HepG2 (cell line): ENCODE data around the gene SIRT5. TPM values are rescaled to one million over a fixed set of nuclear protein-coding genes. Genes with fewer than 3 reads are reported as not detected.

Source experiments
- ATM ChIP-seq: fragments of 450-650 bp; IDR thresholded peaks from 2 replicates; pipeline ENCODE4 v1.7.1; 2017; ENCODE audit warnings: mild to moderate bottlenecking, borderline replicate concordance
- CEBPG ChIP-seq: IDR thresholded peaks from 2 replicates; pipeline ENCODE4 v1.6.1; 2016
- GFI1 ChIP-seq: sonication (generic); formaldehyde crosslinking; IDR thresholded peaks from 2 replicates; pipeline ENCODE4 v1.5.0; 2020; ENCODE audit warnings: missing genetic modification reagents, mild to moderate bottlenecking, borderline replicate concordance
- GTF3A ChIP-seq: sonication (generic); formaldehyde crosslinking; conservative IDR thresholded peaks from 2 replicates; pipeline ENCODE4 v1.4.0; 2020; ENCODE audit warnings: mild to moderate bottlenecking, missing genetic modification reagents
- HES4 ChIP-seq: sonication (generic); formaldehyde crosslinking; IDR thresholded peaks from 2 replicates; pipeline ENCODE4 v1.9.0; 2021; ENCODE audit warnings: mild to moderate bottlenecking, missing genetic modification reagents, borderline replicate concordance
- KLF12 ChIP-seq: sonication (generic); formaldehyde crosslinking; IDR thresholded peaks from 2 replicates; pipeline ENCODE4 v1.4.0; 2020; ENCODE audit warnings: missing genetic modification reagents, borderline replicate concordance
- KLF15 ChIP-seq: sonication (generic); formaldehyde crosslinking; IDR thresholded peaks from 2 replicates; pipeline ENCODE4 v1.8.1; 2023; ENCODE audit warnings: borderline replicate concordance, mild to moderate bottlenecking, inconsistent platforms, missing genetic modification reagents, mixed read lengths
- MED13 ChIP-seq: sonication (generic); formaldehyde crosslinking; IDR thresholded peaks from 2 replicates; pipeline ENCODE4 v1.5.0; 2020; ENCODE audit warnings: missing genetic modification reagents
- PHF20 ChIP-seq: sonication (generic); formaldehyde crosslinking; IDR thresholded peaks from 2 replicates; pipeline ENCODE4 v1.5.0; 2020; ENCODE audit warnings: mild to moderate bottlenecking, missing genetic modification reagents
- PRPF4 ChIP-seq: fragments of 200-400 bp; formaldehyde crosslinking; IDR thresholded peaks from 2 replicates; pipeline ENCODE4 v1.6.1; 2016; ENCODE audit warnings: low read length, low read depth; ENCODE audit not compliant: poor library complexity, severe bottlenecking
- SIN3B ChIP-seq: fragments of 150-350 bp; IDR thresholded peaks from 2 replicates; pipeline ENCODE4 v1.6.1; 2014; ENCODE audit warnings: low read length
- ZBTB20 ChIP-seq: sonication (generic); formaldehyde crosslinking; IDR thresholded peaks from 2 replicates; pipeline ENCODE4 v1.8.1; 2023; ENCODE audit warnings: missing genetic modification reagents, low read depth, mild to moderate bottlenecking, borderline replicate concordance
- ZNF251 ChIP-seq: sonication (generic); formaldehyde crosslinking; IDR thresholded peaks from 2 replicates; pipeline ENCODE4 v1.9.0; 2021; ENCODE audit warnings: mild to moderate bottlenecking, missing genetic modification reagents
- ZNF335 ChIP-seq: sonication (generic); formaldehyde crosslinking; IDR thresholded peaks from 2 replicates; pipeline ENCODE4 v1.4.0; 2020; ENCODE audit warnings: missing genetic modification reagents
- ZNF567 ChIP-seq: sonication (generic); formaldehyde crosslinking; IDR thresholded peaks from 2 replicates; pipeline ENCODE4 v1.8.1; 2023; ENCODE audit warnings: mild to moderate bottlenecking, missing genetic modification reagents, borderline replicate concordance
- ZNF839 ChIP-seq: sonication (generic); formaldehyde crosslinking; IDR thresholded peaks from 2 replicates; pipeline ENCODE4 v1.4.0; 2020; ENCODE audit warnings: missing genetic modification reagents, mild to moderate bottlenecking, borderline replicate concordance
- ZNF878 ChIP-seq: sonication (generic); formaldehyde crosslinking; IDR thresholded peaks from 2 replicates; pipeline ENCODE4 v1.8.1; 2023; ENCODE audit warnings: mild to moderate bottlenecking, missing genetic modification reagents, moderate library complexity
- polyA plus RNA-seq, 8 experiments: library from polyadenylated mRNA; depleted of rRNA in 3 of 8; stranded (reverse) in 7 of 8; unstranded in 1 of 8; fragments of >200 nt; fragmentation: Illumina TruSeq in 4 of 8; extraction: Trizol in 4 of 8; gene quantifications; 2 replicates each; pipeline versions ENCODE4 v1.2.1 to v1.2.3, GENCODE V29; 2011 to 2016; ENCODE audit warnings: low read depth in 4 of 8, missing spikeins in 1 of 8, mixed read lengths in 1 of 8; ENCODE audit not compliant: insufficient read depth in 1 of 8
- total RNA-seq, 5 experiments: library from RNA; depleted of rRNA; stranded (reverse); fragments of >200 nt; fragmentation: Illumina TruSeq; extraction: Trizol; gene quantifications; 2 replicates each; pipeline ENCODE4 v1.2.3, GENCODE V29; 2016; ENCODE audit warnings: low read depth in 1 of 5
- TF ChIP-seq, protein P1 (sequence below), 2 experiments: sonication (generic) in 1 of 2; formaldehyde crosslinking in 1 of 2; IDR thresholded peaks; 2 replicates each; pipeline versions ENCODE4 v1.5.1 to v1.6.1; 2011 to 2020; ENCODE audit warnings: borderline replicate concordance in 1 of 2, low read depth in 1 of 2, low read length in 1 of 2, mild to moderate bottlenecking in 1 of 2, missing genetic modification reagents in 1 of 2, moderate library complexity in 1 of 2
- TF ChIP-seq, protein P2 (sequence below): sonication (generic); formaldehyde crosslinking; IDR thresholded peaks from 2 replicates; pipeline ENCODE4 v1.8.1; 2023; ENCODE audit warnings: mild to moderate bottlenecking, missing genetic modification reagents
- TF ChIP-seq, protein P3 (sequence below), 2 experiments: fragments of 450-650 bp in 1 of 2; sonication (generic) in 1 of 2; formaldehyde crosslinking; IDR thresholded peaks; 2 replicates each; pipeline versions ENCODE4 v1.5.0 to v1.8.0; 2020 to 2022; ENCODE audit warnings: mild to moderate bottlenecking in 1 of 2, missing genetic modification reagents in 1 of 2
- TF ChIP-seq, protein P4 (sequence below): fragments of 450-650 bp; IDR thresholded peaks from 2 replicates; pipeline ENCODE4 v1.6.1; 2017; ENCODE audit warnings: mild to moderate bottlenecking

SIRT5 gene
- total and polyA plus RNA-seq, 2 of the 13 experiments (the other 11 are each of a cell fraction or from before 2014, with no cell fraction given), result 14.1 to 16.6 TPM

DNA sequence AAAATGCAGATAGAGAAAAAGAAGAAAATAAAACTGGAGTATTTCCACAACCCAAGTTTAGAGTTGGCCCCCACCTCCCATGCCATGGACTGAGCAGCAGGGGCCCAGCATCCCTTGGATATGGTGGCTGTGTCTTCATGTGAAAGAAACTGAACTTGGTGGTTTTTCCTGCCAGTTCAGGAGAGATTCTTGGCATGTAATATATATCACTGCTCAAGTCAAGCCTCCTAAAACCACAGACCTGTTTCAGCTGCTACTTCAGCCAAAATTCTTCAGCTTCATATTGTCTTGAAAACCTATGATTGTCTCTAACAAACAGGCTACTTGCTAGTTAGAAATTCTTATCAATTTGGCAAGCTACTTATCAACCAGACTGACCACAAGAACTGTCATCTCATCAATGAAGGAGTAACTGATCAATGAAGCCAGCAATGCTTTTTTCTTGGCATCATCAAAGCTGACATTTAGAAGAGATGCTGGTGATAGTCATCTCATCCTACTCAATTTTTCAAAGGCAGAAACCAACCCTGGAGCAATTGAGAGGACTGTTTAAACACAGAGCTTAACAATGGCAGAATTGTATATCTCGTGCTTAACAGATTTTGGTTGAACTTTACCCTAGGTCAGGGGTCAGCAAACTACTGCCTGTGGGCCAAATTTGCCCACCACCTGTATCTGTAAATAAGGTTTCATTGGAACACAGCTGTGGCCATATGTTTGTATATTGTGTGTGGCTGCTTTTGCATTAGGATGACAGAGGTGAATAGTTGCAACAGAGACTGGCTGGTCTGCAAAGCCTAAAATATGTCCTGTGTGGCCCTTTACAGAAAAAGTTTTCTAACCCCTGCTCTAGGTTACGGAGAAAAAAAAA lies 30.4 kb downstream of the SIRT5 start (continued):
- TF ChIP-seq, protein P1, sequence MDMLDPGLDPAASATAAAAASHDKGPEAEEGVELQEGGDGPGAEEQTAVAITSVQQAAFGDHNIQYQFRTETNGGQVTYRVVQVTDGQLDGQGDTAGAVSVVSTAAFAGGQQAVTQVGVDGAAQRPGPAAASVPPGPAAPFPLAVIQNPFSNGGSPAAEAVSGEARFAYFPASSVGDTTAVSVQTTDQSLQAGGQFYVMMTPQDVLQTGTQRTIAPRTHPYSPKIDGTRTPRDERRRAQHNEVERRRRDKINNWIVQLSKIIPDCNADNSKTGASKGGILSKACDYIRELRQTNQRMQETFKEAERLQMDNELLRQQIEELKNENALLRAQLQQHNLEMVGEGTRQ (IDR thresholded peaks at IDR 0.05; ENCODE audit: low read depth, low read length), result no peak
- TF ChIP-seq, protein P1 (CRISPR knock-in tag; IDR thresholded peaks at IDR 0.05; ENCODE audit: borderline replicate concordance), result no peak
- TF ChIP-seq ZBTB20, result peak; percentile 88
- no peak for TF ChIP-seq ZNF839 (CRISPR knock-in tag)
- no peak for TF ChIP-seq ZNF251
- TF ChIP-seq, protein P2, sequence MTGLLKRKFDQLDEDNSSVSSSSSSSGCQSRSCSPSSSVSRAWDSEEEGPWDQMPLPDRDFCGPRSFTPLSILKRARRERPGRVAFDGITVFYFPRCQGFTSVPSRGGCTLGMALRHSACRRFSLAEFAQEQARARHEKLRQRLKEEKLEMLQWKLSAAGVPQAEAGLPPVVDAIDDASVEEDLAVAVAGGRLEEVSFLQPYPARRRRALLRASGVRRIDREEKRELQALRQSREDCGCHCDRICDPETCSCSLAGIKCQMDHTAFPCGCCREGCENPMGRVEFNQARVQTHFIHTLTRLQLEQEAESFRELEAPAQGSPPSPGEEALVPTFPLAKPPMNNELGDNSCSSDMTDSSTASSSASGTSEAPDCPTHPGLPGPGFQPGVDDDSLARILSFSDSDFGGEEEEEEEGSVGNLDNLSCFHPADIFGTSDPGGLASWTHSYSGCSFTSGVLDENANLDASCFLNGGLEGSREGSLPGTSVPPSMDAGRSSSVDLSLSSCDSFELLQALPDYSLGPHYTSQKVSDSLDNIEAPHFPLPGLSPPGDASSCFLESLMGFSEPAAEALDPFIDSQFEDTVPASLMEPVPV (CRISPR knock-in tag), result no peak
- peak; percentile 48; the same call in 1 of the 2 replicates for TF ChIP-seq KLF15 (CRISPR knock-in tag)
- no peak; the same call in 1 of the 2 replicates for TF ChIP-seq KLF12 (CRISPR knock-in tag)
- TF ChIP-seq, protein P3, sequence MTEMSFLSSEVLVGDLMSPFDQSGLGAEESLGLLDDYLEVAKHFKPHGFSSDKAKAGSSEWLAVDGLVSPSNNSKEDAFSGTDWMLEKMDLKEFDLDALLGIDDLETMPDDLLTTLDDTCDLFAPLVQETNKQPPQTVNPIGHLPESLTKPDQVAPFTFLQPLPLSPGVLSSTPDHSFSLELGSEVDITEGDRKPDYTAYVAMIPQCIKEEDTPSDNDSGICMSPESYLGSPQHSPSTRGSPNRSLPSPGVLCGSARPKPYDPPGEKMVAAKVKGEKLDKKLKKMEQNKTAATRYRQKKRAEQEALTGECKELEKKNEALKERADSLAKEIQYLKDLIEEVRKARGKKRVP (CRISPR knock-in tag; IDR thresholded peaks at IDR 0.05), result peak in 1 of 2 experiments; percentile 81; a peak in 2 of 4 replicates
- TF ChIP-seq ZNF567 (CRISPR knock-in tag), result 0 out of 2 replicates have a peak, but pooled peaks have one; percentile 47
- peak; percentile 97 for TF ChIP-seq GFI1
- peak; percentile 85 for TF ChIP-seq CEBPG
- 0 out of 2 replicates have a peak, but pooled peaks have one; percentile 80 for TF ChIP-seq GTF3A (CRISPR knock-in tag)
- TF ChIP-seq SIN3B, result no peak
- no peak for TF ChIP-seq PRPF4
- no peak for TF ChIP-seq PHF20
- peak; percentile 98 for TF ChIP-seq MED13 (CRISPR knock-in tag)
- TF ChIP-seq HES4 (CRISPR knock-in tag), result no peak
- no peak for TF ChIP-seq ATM
- TF ChIP-seq ZNF878 (CRISPR knock-in tag), result peak; percentile 90; the same call in 1 of the 2 replicates
- no peak for TF ChIP-seq ZNF335 (CRISPR knock-in tag)
- TF ChIP-seq, protein P4, sequence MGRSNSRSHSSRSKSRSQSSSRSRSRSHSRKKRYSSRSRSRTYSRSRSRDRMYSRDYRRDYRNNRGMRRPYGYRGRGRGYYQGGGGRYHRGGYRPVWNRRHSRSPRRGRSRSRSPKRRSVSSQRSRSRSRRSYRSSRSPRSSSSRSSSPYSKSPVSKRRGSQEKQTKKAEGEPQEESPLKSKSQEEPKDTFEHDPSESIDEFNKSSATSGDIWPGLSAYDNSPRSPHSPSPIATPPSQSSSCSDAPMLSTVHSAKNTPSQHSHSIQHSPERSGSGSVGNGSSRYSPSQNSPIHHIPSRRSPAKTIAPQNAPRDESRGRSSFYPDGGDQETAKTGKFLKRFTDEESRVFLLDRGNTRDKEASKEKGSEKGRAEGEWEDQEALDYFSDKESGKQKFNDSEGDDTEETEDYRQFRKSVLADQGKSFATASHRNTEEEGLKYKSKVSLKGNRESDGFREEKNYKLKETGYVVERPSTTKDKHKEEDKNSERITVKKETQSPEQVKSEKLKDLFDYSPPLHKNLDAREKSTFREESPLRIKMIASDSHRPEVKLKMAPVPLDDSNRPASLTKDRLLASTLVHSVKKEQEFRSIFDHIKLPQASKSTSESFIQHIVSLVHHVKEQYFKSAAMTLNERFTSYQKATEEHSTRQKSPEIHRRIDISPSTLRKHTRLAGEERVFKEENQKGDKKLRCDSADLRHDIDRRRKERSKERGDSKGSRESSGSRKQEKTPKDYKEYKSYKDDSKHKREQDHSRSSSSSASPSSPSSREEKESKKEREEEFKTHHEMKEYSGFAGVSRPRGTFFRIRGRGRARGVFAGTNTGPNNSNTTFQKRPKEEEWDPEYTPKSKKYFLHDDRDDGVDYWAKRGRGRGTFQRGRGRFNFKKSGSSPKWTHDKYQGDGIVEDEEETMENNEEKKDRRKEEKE, result no peak
